NCI-H2081 (cell line): ENCODE measurements around the gene HERC4.
"Not testable (repeated sequence)": the region's sequence is repeated elsewhere in the genome, so short reads cannot be mapped to it uniquely, and the experiment has no call there.

Source experiments
- DNase-seq, 2 experiments: peaks; one replicate each; lab custom pipeline; 2025; lab: John Stamatoyannopoulos, UW

Gene HERC4

DNA sequence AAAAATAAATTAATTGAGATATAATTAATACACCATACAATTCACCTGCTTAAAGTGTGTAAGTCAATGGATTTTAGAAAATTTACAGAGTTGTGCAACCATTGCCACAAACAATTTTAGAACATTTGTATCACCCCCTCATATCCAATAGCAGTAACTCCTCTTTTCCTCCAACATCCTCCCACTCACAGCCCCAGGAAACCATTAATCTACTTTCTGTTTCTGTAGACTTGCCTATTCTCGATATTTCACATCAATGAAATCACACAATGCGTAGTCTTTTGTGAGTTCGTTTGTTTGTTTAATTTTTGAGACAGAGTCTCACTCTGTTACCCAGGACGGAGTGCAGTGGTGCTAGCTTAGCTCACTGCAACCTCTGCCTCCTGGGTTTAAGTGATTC lies 13.7 kb upstream of the HERC4 start:
- DNase-seq, result no peak

- no peak for DNase-seq
Observed at GRCh38 chr10:68087685-68088401, 12.8 kb upstream of the HERC4 start.

GRCh38 chr10:68086910-68087684 lies 12.0 kb upstream of the HERC4 start:
- no peak for DNase-seq

DNA sequence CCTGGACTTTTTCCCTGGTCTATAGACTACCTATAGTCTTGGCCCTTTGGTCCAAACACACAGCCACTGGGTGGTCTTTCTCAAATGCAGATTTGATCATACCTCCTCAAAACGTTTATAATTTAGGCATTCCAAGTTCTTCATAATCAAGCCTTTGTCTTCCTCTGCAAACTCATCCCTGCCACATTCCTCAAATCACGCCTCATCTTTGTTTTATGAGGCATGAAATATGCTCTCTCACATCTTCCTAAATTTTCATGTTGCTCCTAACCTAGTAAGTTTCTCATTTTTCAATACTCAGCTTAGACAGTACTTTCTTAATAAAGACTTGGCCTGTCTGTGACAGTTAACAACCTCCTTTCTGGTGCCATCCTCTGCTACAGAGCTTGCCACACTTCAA lies 10.9 kb upstream of the HERC4 start:
- DNase-seq, result no peak

GRCh38 chr10:68084469-68084868 lies 9.4 kb upstream of the HERC4 start:
- DNase-seq, result no peak

DNA sequence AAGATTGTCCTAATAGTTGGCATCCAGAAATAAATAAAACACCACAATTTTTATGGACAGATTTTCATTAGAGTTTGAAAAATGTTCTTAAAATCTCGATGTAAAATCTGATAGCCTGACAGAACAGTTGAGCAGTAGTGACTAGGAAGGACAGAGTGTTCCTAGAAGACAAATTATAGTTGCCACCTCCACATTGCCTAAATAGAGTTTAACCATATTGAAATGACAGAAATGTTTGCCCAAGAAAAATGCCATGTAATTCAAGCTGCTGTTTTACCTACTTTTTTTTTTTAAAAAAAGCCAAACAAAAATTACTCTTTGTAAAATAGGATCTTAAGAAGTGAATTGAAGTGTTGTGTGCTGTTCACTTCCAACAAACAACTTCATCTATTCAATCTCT lies 8.9 kb upstream of the HERC4 start:
- DNase-seq, result no peak

DNA sequence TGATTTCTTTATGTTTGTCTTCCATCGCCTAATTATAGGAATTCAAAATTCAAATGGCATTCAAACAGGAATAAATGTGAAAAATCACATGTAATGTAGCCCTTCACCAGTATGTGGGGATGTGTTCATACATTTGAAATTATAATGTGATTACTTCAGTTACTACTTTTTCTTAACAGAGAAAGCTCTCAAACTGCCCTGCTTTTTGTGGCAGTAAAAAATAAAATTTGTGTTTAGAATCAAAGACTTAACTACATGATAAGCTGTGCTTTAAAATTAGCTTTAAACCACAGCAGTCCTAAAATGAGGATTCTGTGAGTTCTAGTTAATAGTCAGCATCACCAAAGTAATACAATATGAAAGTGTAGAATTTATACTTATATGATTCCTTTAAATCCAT lies 7.8 kb upstream of the HERC4 start:
- no peak for DNase-seq

DNA sequence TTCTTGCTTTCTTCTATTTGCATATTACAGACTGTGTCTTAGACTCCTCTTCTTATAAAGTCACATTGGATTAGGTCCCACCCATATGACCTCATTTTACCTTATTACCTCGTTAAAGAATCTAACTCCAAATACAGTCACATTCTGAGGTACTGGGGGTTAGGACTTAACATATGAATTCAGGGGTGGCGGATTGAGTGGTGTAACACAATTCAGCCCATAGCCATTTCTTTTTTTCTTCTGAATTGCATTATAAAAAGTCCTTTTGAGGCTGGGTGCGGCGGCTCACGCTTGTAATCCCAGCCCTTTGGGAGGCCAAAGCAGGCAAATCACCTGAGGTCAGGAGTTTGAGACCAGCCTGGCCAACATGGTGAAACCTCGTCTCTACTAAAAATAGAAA lies 6.8 kb upstream of the HERC4 start:
- no peak for DNase-seq

DNA sequence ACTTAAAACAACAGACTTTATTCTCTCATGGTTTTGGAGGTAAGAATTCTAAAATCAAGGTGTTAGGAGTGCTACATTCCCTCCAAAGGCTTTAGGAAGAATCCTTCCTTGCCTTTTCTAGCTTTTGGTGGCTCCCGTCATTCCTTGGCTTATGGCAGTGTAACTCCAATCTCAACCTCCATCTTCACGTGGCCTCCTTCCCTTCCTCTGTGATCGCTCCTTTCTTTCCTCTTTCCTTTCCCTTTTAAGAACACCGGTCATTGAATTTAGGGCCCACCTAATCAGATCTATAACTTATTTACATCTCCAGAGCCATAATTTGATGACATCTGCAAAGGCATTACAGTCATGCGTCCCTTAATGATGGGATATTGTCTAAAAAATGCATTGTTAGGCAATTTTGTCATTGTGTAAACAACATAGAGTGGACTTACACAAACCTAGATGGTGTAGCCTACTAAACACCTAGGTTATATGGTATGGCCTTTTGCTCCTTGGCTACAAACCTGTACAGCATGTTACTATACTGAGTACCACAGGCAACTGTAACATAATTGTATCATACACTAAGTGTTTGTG lies 5.9 kb upstream of the HERC4 start:
- no peak for DNase-seq

DNA sequence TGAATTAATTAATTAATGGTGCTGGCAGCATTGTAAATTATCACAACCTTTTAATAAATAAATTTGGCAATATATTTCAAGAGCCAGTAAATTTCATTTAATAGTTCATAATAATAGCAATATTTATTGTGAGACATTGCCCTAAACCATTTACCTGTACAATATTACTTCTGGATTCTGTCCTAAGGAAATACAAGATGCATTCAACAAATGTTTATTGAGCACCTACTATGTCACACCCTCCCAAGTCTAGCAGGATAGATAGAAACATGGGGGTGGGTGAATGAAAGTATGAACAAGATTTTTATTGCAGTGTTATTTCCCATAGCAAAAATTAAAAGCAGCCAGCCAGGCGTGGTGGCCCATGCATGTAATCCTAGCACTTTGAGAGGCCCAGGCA lies 4.4 kb upstream of the HERC4 start:
- no peak for DNase-seq

- no peak for DNase-seq
Observed at GRCh38 chr10:68077026-68077425, 1.9 kb upstream of the HERC4 start.

DNA sequence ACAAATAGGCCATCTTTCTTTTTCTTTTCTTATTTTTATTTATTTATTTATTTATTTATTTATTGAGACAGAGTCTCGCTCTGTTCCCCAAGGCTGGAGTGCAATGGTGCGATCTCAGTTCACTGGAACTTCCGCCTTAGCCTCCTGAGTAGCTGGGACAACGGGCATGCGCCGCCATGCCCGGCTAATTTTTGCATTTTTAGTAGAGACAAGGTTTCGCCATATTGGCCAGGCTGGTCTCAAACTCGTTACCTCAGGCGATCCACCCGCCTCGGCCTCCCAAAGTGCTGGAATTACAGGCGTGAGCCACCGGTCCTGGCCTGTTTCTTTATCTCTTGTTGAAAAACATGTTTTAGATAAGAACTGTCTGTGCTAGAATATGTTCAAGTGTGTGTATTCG lies 998 bp upstream of the HERC4 start:
- DNase-seq, result not testable (repeated sequence)

- no peak for DNase-seq
Observed at GRCh38 chr10:68075550-68076004, 494 bp upstream of the HERC4 start.

- no peak for DNase-seq
Observed at GRCh38 chr10:68074031-68074774, 880 bp downstream of the HERC4 start.

DNA sequence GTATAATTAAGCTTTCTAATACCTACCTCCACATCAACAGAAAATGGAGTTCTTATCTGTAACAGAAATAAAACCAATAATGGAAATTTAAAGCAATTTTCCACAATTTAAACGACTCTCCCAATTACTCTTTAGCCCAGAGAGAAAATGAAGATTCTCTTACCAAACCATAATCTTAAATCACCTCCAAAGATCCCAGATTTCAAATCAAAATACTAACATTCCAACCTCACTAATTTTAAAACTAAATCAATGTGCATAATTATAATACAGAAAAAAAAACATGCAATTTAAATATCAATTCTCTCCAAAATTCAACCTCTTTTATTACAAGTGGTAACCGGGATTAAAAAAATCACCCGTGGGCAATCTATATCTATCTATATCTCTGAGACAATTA lies 1.5 kb downstream of the HERC4 start:
- DNase-seq, result no peak

DNA sequence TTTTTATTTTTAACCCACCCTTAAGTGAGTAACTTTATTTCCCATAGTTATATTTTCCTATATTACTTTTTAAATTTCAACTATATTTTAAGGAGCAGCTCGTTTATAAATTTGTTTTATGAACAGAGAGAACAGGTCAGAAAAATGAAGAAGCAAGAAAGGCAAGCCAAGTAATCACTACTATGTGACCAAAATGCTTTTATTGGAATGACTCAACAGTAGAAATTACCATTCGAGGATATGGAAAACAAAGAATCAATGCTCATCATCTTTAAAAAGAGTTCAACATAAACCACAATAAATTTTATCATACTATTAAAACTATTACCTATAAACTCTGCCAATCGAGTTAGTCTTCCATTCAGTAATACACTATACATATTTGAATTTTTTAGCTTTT lies 7.6 kb downstream of the HERC4 start:
- DNase-seq, result no peak

- DNase-seq, result no peak
Observed at GRCh38 chr10:68067029-68067428, 8.1 kb downstream of the HERC4 start.

GRCh38 chr10:68053553-68053952 lies 21.5 kb downstream of the HERC4 start:
- no peak for DNase-seq

GRCh38 chr10:68052463-68052862 lies 22.6 kb downstream of the HERC4 start:
- DNase-seq, result no peak

GRCh38 chr10:68049289-68050078 lies 25.6 kb downstream of the HERC4 start:
- no peak for DNase-seq

GRCh38 chr10:68047554-68048327 lies 27.3 kb downstream of the HERC4 start:
- DNase-seq, result no peak
